Measurements from ENCODE around the gene HBA1. TPM values are rescaled to one million over a fixed set of nuclear protein-coding genes. Genes with fewer than 3 reads are reported as not detected.
A peak's percentile ranks its signal among the peaks of the same experiment; 100 is the strongest.
"Not testable (repeated sequence)": the region's sequence is repeated elsewhere in the genome, so short reads cannot be mapped to it uniquely, and the experiment has no call there.

The HBA1 gene
- 110 TPM for total RNA-seq
- long read RNA-seq, transcript HBA1-201 (3 exons, 577 nt) = major isoform, 7 of 7 reads
- long read RNA-seq, partial matches to known transcripts = 0 of 7 reads
- long read RNA-seq, other reads (novel, unspliced or antisense) = 0 of 7 reads

GRCh38 chr16:176477-177382, at the start of gene HBA1:
Gene HBA1 (plus strand): TSS chr16:176680. CDS start chr16:176717, 37 bp downstream.
- DNase-seq; intact Hi-C loops (cut with DNase I): not testable (repeated sequence)
- peak; percentile 4 for ATAC-seq (ENCODE audit: poor library complexity)

GRCh38 chr16:129075-129474, 47.4 kb upstream of the HBA1 start:
- intact Hi-C loops (cut with DNase I) = no loop called here
- no peak for DNase-seq

GRCh38 chr16:130533-131173, 45.8 kb upstream of the HBA1 start:
- ATAC-seq (ENCODE audit: poor library complexity) (no peak), DNase-seq (no peak)
- intact Hi-C loops (cut with DNase I) = no loop called here

More at GRCh38 chr16:129075-129474, 47.4 kb upstream of the HBA1 start:
- ATAC-seq (ENCODE audit: poor library complexity) = no peak

DNA sequence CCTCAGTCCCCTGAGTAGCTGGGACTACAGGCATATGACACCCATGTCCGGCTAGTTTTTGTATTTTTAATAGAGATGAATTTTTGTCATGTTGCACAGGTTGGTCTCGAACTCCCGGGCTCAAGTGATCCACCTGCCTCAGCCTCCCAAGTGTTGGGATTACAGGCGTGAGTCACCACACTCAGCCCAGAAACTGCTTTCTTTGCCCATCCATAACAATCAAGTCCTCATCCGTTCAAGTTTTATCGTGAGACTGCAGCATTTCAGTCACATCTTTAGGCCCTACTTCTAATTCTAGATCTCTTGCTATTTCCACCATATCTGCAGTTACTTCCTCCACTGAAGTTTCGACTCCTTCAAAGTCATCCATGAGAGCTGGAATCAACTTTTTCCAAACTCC, 44.4 kb upstream of the HBA1 start:
- ATAC-seq (ENCODE audit: poor library complexity) (no peak), DNase-seq (no peak)
- intact Hi-C loops (cut with DNase I) = no loop called here

DNA sequence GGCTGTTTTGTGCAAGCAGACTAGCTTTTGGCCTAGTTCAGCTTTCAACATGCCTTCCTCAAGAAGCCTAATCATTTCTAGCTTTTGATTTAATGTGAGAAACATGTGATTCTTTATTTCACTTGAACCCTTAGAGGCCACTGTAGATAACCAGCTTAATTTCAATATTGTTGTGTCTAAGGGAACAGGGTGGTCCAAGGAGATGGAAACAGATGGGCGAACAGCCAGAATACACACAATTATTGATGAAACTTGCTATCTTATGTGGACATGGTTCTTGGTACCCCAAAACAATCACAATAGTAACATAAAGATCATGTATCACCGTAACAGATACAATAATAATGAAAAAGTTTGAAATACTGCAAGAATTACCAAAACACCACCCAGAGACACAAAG, 42.8 kb upstream of the HBA1 start:
- intact Hi-C loops (cut with DNase I) = no loop called here
- no peak for DNase-seq

GRCh38 chr16:138049-138417, 38.4 kb upstream of the HBA1 start:
- ATAC-seq (ENCODE audit: poor library complexity) = peak; percentile 25
- intact Hi-C loops (cut with DNase I) = no loop called here
- DNase-seq = peak; percentile 46

More for the DNA sequence above, 42.8 kb upstream of the HBA1 start:
- no peak for ATAC-seq (ENCODE audit: poor library complexity)

GRCh38 chr16:140175-140857, 36.2 kb upstream of the HBA1 start:
- ATAC-seq (ENCODE audit: poor library complexity) = no peak
- intact Hi-C loops (cut with DNase I) = no loop called here
- DNase-seq = no peak

- DNase-seq (no peak), ATAC-seq (ENCODE audit: poor library complexity) (no peak)
- intact Hi-C loops (cut with DNase I) = no loop called here
Measured at GRCh38 chr16:142405-142967, 34.0 kb upstream of the HBA1 start.

GRCh38 chr16:143047-143446, 33.4 kb upstream of the HBA1 start:
- DNase-seq = no peak
- intact Hi-C loops (cut with DNase I) = no loop called here
- no peak for ATAC-seq (ENCODE audit: poor library complexity)

DNA sequence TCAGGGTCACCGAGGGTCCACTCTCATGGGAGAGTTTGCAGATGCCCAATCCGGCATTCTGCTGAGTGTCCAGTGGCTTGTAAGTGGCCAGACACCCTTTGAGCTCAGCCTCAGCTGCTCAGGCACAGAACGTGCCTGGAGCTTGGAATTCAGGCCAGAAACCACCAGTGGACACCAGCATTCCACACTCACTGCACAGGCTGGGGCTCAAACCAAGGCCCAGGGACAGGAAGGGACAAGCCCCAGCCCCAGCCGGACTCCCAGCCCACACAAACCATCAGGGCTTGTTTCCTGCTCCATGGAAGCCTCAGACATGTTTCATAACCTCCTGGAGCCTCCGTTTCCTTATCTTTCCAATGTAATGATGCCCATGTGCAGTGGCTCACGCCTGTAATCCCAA, 33.0 kb upstream of the HBA1 start:
- DNase-seq = no peak
- no peak for ATAC-seq (ENCODE audit: poor library complexity)
- intact Hi-C loops (cut with DNase I) = no loop called here

DNA sequence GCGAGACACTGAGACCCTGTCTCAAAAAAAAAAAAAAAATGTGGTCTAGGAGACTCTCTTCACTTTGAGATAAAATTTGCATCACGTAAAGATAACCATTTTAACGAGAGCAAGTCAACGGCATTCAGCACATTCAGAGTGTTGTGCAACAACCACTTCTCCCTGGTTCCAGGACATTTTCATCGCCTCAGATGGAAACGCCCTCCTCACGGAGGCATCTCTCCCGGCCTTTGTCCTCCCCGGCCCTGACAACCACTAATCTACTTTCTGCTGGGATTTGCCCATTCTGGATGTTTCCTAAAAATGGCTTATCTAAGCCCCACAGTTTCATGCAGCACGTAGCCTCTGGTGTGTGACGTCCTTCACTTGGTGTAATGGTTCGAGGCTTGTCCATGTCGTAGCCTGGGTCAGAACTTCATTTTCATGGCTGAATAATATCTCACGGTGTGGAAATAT, 31.7 kb upstream of the HBA1 start:
- DNase-seq (no peak), ATAC-seq (ENCODE audit: poor library complexity) (no peak)
- intact Hi-C loops (cut with DNase I) = no loop called here

DNA sequence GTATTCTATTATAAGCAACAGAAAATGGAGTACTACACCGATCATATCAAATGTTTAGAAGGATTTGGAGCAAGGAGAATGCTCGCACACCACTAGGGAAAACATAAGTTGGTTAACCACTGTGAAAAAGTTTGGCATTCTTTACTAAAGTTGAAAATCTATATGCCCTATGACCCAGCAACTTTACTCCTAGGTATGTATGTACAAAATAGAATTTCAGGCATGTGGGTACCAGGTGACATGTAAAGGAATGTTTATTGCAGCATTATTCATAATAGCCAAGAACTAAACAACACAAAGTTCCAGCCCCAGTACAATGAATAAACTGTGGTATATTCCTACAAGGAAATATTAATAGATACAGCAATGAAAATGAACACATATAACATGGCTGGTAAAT, 29.8 kb upstream of the HBA1 start:
- DNase-seq (no peak), ATAC-seq (ENCODE audit: poor library complexity) (no peak)
- intact Hi-C loops (cut with DNase I) = no loop called here

GRCh38 chr16:149024-149660, 27.3 kb upstream of the HBA1 start:
- no peak for DNase-seq
- ATAC-seq (ENCODE audit: poor library complexity) = no peak
- intact Hi-C loops (cut with DNase I) = no loop called here

GRCh38 chr16:152141-153128, 24.0 kb upstream of the HBA1 start, which contains the start of gene HBZ:
Gene HBZ (plus strand): TSS chr16:152644. CDS start chr16:152910, 266 bp downstream.
- intact Hi-C loops (cut with DNase I) = no loop called here
- peak; percentile 25 for ATAC-seq (ENCODE audit: poor library complexity)
- DNase-seq = no peak

GRCh38 chr16:153129-153521, 23.4 kb upstream of the HBA1 start:
- DNase-seq; intact Hi-C loops (cut with DNase I): not testable (repeated sequence)
- peak; percentile 36 for ATAC-seq (ENCODE audit: poor library complexity)

DNA sequence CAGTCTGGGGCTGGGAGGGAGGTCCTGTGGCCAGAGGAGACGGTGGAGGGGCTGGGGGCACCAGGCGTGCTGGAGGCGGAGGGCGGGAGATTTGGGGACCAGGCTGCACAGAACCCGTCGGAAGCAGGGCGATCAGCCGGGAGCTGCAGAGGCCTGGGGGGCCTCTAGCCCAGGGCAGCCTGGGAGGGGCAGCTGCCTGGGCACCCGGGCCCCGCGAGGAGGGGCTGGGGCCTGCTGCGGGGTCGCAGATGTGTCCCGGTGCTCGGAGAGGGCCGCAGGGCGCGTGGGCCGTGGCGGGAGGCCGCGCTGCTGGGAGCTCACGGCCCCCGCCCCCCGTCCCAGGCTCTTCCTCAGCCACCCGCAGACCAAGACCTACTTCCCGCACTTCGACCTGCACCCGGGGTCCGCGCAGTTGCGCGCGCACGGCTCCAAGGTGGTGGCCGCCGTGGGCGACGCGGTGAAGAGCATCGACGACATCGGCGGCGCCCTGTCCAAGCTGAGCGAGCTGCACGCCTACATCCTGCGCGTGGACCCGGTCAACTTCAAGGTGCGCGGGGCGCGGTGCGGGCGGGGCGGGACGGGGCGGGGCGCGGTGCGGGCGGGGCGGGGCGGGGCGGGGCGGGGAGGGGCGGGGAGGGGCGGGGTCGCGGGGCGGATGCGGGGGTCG, 22.8 kb upstream of the HBA1 start:
- DNase-seq; intact Hi-C loops (cut with DNase I): not testable (repeated sequence)
- ATAC-seq (ENCODE audit: poor library complexity) = peak; percentile 31

Data from Right ventricle myocardium superior (tissue), 1 donor.